HepG2 (cell line): Measurements from ENCODE around the gene CEBPG. TPM values are rescaled to one million over a fixed set of nuclear protein-coding genes. Genes with fewer than 3 reads are reported as not detected.
A peak's percentile ranks its signal among the peaks of the same experiment; 100 is the strongest.

ENCODE experiments used
- AGO2 ChIP-seq: fragments of 200-400 bp; formaldehyde crosslinking; optimal IDR thresholded peaks from 2 replicates; pipeline ENCODE3; 2017; ENCODE audit warnings: mild to moderate bottlenecking, low read depth, low read length, moderate library complexity
- ARHGAP35 ChIP-seq: sonication (generic); formaldehyde crosslinking; IDR thresholded peaks from 2 replicates; pipeline ENCODE4 v1.9.0; 2022; ENCODE audit warnings: mild to moderate bottlenecking, inconsistent platforms, moderate library complexity, missing genetic modification reagents, borderline replicate concordance
- ASH2L ChIP-seq: fragments of 300-600, 200-600 bp; sonication (generic); IDR thresholded peaks from 2 replicates; pipeline ENCODE4 v1.7.0; 2017; ENCODE audit warnings: low read depth, mild to moderate bottlenecking, moderate library complexity, mixed read lengths, low read length; ENCODE audit not compliant: insufficient read length
- CEBPB ChIP-seq: IDR thresholded peaks from 2 replicates; pipeline ENCODE4 v1.6.1; 2011; ENCODE audit warnings: low read depth, low read length, improper control_type of control experiment, borderline replicate concordance
- FOXK1 ChIP-seq: sonication (generic); formaldehyde crosslinking; IDR thresholded peaks from 2 replicates; pipeline ENCODE4 v1.4.0; 2020; ENCODE audit warnings: low read depth, missing genetic modification reagents, borderline replicate concordance
- GLI4 ChIP-seq: sonication (generic); formaldehyde crosslinking; IDR thresholded peaks from 2 replicates; pipeline ENCODE4 v1.5.1; 2020; ENCODE audit warnings: missing genetic modification reagents, mild to moderate bottlenecking, moderate library complexity, borderline replicate concordance
- HNRNPUL1 ChIP-seq: fragments of 200-400 bp; formaldehyde crosslinking; IDR thresholded peaks from 2 replicates; pipeline ENCODE4 v1.6.1; 2017; ENCODE audit warnings: low read depth, mild to moderate bottlenecking, low read length, moderate library complexity
- MEIS1 ChIP-seq: sonication (generic); formaldehyde crosslinking; IDR thresholded peaks from 2 replicates; pipeline ENCODE4 v1.9.0; 2021; ENCODE audit warnings: mild to moderate bottlenecking, missing genetic modification reagents, moderate library complexity, borderline replicate concordance
- NFE2L1 ChIP-seq: sonication (generic); formaldehyde crosslinking; IDR thresholded peaks from 2 replicates; pipeline ENCODE4 v1.4.0; 2020; ENCODE audit warnings: missing genetic modification reagents, mild to moderate bottlenecking, borderline replicate concordance
- NFYB ChIP-seq: sonication (generic); formaldehyde crosslinking; IDR thresholded peaks from 2 replicates; pipeline ENCODE4 v1.4.0; 2020; ENCODE audit warnings: missing genetic modification reagents
- RBM22 ChIP-seq: fragments of 200-400 bp; formaldehyde crosslinking; optimal IDR thresholded peaks from 2 replicates; pipeline ENCODE3; 2017; ENCODE audit warnings: mild to moderate bottlenecking, low read length, moderate library complexity
- RBM39 ChIP-seq: fragments of 200-400 bp; formaldehyde crosslinking; IDR thresholded peaks from one replicate; pipeline ENCODE4 v1.6.1; 2018; ENCODE audit warnings: antibody characterized with exemption, mild to moderate bottlenecking, low read depth, low read length; ENCODE audit not compliant: poor library complexity, severe bottlenecking
- TCF7 ChIP-seq: sonication (generic); IDR thresholded peaks from 2 replicates; pipeline ENCODE4 v1.6.1; 2016; ENCODE audit warnings: antibody characterized with exemption, low read depth
- YEATS2 ChIP-seq: sonication (generic); formaldehyde crosslinking; IDR thresholded peaks from 2 replicates; pipeline ENCODE4 v1.4.0; 2020; ENCODE audit warnings: missing genetic modification reagents, borderline replicate concordance
- ZNF121 ChIP-seq: sonication (generic); formaldehyde crosslinking; IDR thresholded peaks from 2 replicates; pipeline ENCODE4 v1.5.0; 2020; ENCODE audit warnings: mild to moderate bottlenecking, missing genetic modification reagents
- ZNF180 ChIP-seq: sonication (generic); formaldehyde crosslinking; IDR thresholded peaks from 2 replicates; pipeline ENCODE4 v1.4.0; 2020; ENCODE audit warnings: low read depth, missing genetic modification reagents, borderline replicate concordance
- ZNF577 ChIP-seq: sonication (generic); formaldehyde crosslinking; IDR thresholded peaks from 2 replicates; pipeline ENCODE4 v1.4.0; 2020; ENCODE audit warnings: mild to moderate bottlenecking, low read depth, missing genetic modification reagents, borderline replicate concordance
- ZNF772 ChIP-seq: sonication (generic); formaldehyde crosslinking; IDR thresholded peaks from 2 replicates; pipeline ENCODE4 v1.5.0; 2020; ENCODE audit warnings: mild to moderate bottlenecking, missing genetic modification reagents
- polyA plus RNA-seq, 8 experiments: library from polyadenylated mRNA; depleted of rRNA in 3 of 8; stranded (reverse) in 7 of 8; unstranded in 1 of 8; fragments of >200 nt; fragmentation: Illumina TruSeq in 4 of 8; extraction: Trizol in 4 of 8; gene quantifications; 2 replicates each; pipeline versions ENCODE4 v1.2.1 to v1.2.3, GENCODE V29; 2011 to 2016; ENCODE audit warnings: low read depth in 4 of 8, missing spikeins in 1 of 8, mixed read lengths in 1 of 8; ENCODE audit not compliant: insufficient read depth in 1 of 8
- total RNA-seq, 5 experiments: library from RNA; depleted of rRNA; stranded (reverse); fragments of >200 nt; fragmentation: Illumina TruSeq; extraction: Trizol; gene quantifications; 2 replicates each; pipeline ENCODE4 v1.2.3, GENCODE V29; 2016; ENCODE audit warnings: low read depth in 1 of 5
- TF ChIP-seq, protein P1 (sequence below): sonication (generic); formaldehyde crosslinking; IDR thresholded peaks from 2 replicates; pipeline ENCODE4 v1.8.1; 2023; ENCODE audit warnings: mild to moderate bottlenecking, missing genetic modification reagents
- TF ChIP-seq, protein P2 (sequence below): IDR thresholded peaks from 2 replicates; pipeline ENCODE4 v1.6.1; 2016; ENCODE audit warnings: low read depth, control low read depth
- TF ChIP-seq, protein P3 (sequence below): sonication (generic); formaldehyde crosslinking; IDR thresholded peaks from 2 replicates; pipeline ENCODE4 v1.5.1; 2020; ENCODE audit warnings: missing genetic modification reagents, mild to moderate bottlenecking, borderline replicate concordance
- TF ChIP-seq, protein P4 (sequence below): sonication (generic); formaldehyde crosslinking; IDR thresholded peaks from 2 replicates; pipeline ENCODE4 v1.4.0; 2020; ENCODE audit warnings: missing genetic modification reagents

The CEBPG gene
- total and polyA plus RNA-seq, 2 of the 13 experiments (the other 11 are each of a cell fraction or from before 2014, with no cell fraction given), result 25.7 to 34.3 TPM

DNA sequence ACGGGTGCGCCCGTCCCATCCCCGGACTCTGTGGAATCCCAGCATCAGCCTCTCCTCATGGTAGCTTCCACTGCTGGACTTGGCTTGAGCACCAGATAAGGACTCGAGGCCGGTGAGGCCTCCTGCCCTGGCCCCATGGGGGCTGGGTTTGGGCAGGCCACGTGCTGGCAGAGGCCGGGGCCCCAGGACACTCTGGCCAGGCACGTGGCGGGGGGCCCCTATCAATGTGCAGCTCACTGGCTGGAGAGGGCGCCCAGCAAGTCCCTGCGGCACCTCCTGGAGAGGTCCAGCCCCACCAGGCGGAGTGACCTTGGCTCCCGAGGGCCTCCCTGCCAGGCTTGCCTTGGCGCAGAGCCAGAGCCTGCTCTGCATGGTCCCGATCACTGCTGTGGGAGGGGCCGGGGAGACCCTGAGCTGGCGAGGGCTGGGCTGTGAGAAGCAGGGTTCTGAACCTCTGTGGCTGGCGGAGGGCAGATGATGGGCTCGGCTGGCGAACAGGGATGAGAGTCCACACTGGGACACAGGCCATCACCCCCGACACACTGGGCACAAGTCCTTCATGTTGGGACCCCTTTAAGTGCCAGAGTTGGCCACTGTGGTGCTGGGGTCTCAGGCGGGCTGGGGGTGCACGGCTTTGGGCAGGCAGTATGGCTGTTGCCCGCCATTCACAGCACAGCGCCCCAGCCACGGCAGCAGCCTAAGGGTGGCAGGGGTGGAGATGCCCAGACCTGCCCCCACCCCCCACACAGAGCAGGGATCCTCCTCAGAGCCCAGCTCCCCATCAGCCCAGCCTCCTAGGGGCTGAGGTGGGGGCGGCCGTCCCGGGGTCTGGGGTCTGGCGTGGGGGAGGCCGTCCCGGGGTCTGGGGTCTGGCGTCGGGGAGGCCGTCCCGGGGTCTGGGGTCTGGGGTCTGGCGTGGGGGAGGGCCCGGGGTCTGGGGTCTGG lies 19.1 kb downstream of the CEBPG start (continued):
- TF ChIP-seq MEIS1 (CRISPR knock-in tag) (peak; percentile 96), ASH2L (peak; percentile 62), YEATS2 (CRISPR knock-in tag) (peak; percentile 84), NFYB (CRISPR knock-in tag) (peak; percentile 61), TCF7 (no peak; the same call in 1 of the 2 replicates), ZNF121 (CRISPR knock-in tag) (peak; percentile 94), ARHGAP35 (CRISPR knock-in tag) (peak; percentile 96), FOXK1 (CRISPR knock-in tag) (peak; percentile 74; the same call in 1 of the 2 replicates), HNRNPUL1 (no peak), GLI4 (CRISPR knock-in tag) (peak; percentile 99), CEBPB (no peak), RBM39 (no peak), NFE2L1 (CRISPR knock-in tag) (peak; percentile 96), ZNF772 (CRISPR knock-in tag) (peak; percentile 100), ZNF180 (CRISPR knock-in tag) (peak; percentile 97; the same call in 1 of the 2 replicates), RBM22 (peak; percentile 61), AGO2 (peak; percentile 70), ZNF577 (CRISPR knock-in tag) (0 out of 2 replicates have a peak, but pooled peaks have one; percentile 94)
- TF ChIP-seq, protein P1, sequence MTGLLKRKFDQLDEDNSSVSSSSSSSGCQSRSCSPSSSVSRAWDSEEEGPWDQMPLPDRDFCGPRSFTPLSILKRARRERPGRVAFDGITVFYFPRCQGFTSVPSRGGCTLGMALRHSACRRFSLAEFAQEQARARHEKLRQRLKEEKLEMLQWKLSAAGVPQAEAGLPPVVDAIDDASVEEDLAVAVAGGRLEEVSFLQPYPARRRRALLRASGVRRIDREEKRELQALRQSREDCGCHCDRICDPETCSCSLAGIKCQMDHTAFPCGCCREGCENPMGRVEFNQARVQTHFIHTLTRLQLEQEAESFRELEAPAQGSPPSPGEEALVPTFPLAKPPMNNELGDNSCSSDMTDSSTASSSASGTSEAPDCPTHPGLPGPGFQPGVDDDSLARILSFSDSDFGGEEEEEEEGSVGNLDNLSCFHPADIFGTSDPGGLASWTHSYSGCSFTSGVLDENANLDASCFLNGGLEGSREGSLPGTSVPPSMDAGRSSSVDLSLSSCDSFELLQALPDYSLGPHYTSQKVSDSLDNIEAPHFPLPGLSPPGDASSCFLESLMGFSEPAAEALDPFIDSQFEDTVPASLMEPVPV, result peak; percentile 99
- TF ChIP-seq, protein P2, sequence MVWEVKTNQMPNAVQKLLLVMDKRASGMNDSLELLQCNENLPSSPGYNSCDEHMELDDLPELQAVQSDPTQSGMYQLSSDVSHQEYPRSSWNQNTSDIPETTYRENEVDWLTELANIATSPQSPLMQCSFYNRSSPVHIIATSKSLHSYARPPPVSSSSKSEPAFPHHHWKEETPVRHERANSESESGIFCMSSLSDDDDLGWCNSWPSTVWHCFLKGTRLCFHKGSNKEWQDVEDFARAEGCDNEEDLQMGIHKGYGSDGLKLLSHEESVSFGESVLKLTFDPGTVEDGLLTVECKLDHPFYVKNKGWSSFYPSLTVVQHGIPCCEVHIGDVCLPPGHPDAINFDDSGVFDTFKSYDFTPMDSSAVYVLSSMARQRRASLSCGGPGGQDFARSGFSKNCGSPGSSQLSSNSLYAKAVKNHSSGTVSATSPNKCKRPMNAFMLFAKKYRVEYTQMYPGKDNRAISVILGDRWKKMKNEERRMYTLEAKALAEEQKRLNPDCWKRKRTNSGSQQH (CRISPR knock-in tag), result no peak; the same call in 1 of the 2 replicates
- TF ChIP-seq, protein P3, sequence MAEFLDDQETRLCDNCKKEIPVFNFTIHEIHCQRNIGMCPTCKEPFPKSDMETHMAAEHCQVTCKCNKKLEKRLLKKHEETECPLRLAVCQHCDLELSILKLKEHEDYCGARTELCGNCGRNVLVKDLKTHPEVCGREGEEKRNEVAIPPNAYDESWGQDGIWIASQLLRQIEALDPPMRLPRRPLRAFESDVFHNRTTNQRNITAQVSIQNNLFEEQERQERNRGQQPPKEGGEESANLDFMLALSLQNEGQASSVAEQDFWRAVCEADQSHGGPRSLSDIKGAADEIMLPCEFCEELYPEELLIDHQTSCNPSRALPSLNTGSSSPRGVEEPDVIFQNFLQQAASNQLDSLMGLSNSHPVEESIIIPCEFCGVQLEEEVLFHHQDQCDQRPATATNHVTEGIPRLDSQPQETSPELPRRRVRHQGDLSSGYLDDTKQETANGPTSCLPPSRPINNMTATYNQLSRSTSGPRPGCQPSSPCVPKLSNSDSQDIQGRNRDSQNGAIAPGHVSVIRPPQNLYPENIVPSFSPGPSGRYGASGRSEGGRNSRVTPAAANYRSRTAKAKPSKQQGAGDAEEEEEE, result no peak
- TF ChIP-seq, protein P4, sequence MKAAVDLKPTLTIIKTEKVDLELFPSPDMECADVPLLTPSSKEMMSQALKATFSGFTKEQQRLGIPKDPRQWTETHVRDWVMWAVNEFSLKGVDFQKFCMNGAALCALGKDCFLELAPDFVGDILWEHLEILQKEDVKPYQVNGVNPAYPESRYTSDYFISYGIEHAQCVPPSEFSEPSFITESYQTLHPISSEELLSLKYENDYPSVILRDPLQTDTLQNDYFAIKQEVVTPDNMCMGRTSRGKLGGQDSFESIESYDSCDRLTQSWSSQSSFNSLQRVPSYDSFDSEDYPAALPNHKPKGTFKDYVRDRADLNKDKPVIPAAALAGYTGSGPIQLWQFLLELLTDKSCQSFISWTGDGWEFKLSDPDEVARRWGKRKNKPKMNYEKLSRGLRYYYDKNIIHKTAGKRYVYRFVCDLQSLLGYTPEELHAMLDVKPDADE (CRISPR knock-in tag), result peak; percentile 98
